ENCODE data around the gene FBXW8.
A peak's percentile ranks its signal among the peaks of the same experiment; 100 is the strongest.

FBXW8 gene

GRCh38 chr12:116874324-116874995 is 36.3 kb upstream of the FBXW8 start:
- no peak for TF ChIP-seq CTCF (IDR thresholded peaks at IDR 0.05; ENCODE audit: low read depth, low read length)
- H3K4me3 ChIP-seq (ENCODE audit: low read depth, low read length): no peak overlapping the region

- no peak overlapping the region for H3K4me3 ChIP-seq (ENCODE audit: low read depth, low read length)
- no peak for TF ChIP-seq CTCF (IDR thresholded peaks at IDR 0.05; ENCODE audit: low read depth, low read length)
Observed at GRCh38 chr12:116876151-116876869, 34.4 kb upstream of the FBXW8 start.

GRCh38 chr12:116878567-116879508 is 31.9 kb upstream of the FBXW8 start:
- H3K4me3 ChIP-seq (ENCODE audit: low read depth, low read length): peak overlapping the region; percentile 21; the same call in 1 of the 2 replicates
- TF ChIP-seq CTCF (IDR thresholded peaks at IDR 0.05; ENCODE audit: low read depth, low read length): no peak

GRCh38 chr12:116879509-116880212 is 31.1 kb upstream of the FBXW8 start:
- H3K4me3 ChIP-seq (ENCODE audit: low read depth, low read length): no peak overlapping the region
- TF ChIP-seq CTCF (IDR thresholded peaks at IDR 0.05; ENCODE audit: low read depth, low read length): no peak

- H3K4me3 ChIP-seq (ENCODE audit: low read depth, low read length): no peak overlapping the region
- no peak for TF ChIP-seq CTCF (IDR thresholded peaks at IDR 0.05; ENCODE audit: low read depth, low read length)
Observed at GRCh38 chr12:116880213-116880816, 30.4 kb upstream of the FBXW8 start.

GRCh38 chr12:116880817-116881324 is 29.9 kb upstream of the FBXW8 start:
- no peak overlapping the region for H3K4me3 ChIP-seq (ENCODE audit: low read depth, low read length)
- TF ChIP-seq CTCF (IDR thresholded peaks at IDR 0.05; ENCODE audit: low read depth, low read length): no peak

Data from WI38 (cell line).